Measurements from ENCODE around the gene CHCHD1.

DNA sequence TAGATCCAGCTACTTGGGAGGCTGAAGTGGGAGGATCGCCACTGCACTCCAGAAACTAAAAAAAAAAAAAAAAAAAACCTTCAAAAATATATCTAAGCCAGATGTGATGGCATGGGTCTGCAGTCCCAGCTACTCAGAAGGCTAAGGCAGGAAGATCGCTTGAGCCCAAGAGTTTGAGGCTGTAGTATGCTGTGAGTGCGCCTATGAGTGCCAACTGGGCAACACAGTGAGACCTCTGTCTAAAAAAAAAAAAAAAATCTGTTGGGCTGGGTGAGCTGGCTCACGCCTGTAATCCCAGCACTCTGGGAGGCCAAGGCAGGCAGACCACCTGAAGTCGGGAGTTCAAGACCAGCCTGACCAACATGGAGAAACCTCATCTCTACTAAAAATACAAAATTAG is 2.8 kb upstream of the CHCHD1 start:
- TF ChIP-seq, protein P1, sequence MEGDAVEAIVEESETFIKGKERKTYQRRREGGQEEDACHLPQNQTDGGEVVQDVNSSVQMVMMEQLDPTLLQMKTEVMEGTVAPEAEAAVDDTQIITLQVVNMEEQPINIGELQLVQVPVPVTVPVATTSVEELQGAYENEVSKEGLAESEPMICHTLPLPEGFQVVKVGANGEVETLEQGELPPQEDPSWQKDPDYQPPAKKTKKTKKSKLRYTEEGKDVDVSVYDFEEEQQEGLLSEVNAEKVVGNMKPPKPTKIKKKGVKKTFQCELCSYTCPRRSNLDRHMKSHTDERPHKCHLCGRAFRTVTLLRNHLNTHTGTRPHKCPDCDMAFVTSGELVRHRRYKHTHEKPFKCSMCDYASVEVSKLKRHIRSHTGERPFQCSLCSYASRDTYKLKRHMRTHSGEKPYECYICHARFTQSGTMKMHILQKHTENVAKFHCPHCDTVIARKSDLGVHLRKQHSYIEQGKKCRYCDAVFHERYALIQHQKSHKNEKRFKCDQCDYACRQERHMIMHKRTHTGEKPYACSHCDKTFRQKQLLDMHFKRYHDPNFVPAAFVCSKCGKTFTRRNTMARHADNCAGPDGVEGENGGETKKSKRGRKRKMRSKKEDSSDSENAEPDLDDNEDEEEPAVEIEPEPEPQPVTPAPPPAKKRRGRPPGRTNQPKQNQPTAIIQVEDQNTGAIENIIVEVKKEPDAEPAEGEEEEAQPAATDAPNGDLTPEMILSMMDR (IDR thresholded peaks at IDR 0.05 in 2 of 3, conservative IDR thresholded peaks at IDR 0.05 in 1 of 3; ENCODE audit: borderline replicate concordance in 1 of 3, insufficient read depth in 1 of 3, low read depth in 2 of 3, low read length in 2 of 3): no peak
- TF ChIP-seq, protein P2, sequence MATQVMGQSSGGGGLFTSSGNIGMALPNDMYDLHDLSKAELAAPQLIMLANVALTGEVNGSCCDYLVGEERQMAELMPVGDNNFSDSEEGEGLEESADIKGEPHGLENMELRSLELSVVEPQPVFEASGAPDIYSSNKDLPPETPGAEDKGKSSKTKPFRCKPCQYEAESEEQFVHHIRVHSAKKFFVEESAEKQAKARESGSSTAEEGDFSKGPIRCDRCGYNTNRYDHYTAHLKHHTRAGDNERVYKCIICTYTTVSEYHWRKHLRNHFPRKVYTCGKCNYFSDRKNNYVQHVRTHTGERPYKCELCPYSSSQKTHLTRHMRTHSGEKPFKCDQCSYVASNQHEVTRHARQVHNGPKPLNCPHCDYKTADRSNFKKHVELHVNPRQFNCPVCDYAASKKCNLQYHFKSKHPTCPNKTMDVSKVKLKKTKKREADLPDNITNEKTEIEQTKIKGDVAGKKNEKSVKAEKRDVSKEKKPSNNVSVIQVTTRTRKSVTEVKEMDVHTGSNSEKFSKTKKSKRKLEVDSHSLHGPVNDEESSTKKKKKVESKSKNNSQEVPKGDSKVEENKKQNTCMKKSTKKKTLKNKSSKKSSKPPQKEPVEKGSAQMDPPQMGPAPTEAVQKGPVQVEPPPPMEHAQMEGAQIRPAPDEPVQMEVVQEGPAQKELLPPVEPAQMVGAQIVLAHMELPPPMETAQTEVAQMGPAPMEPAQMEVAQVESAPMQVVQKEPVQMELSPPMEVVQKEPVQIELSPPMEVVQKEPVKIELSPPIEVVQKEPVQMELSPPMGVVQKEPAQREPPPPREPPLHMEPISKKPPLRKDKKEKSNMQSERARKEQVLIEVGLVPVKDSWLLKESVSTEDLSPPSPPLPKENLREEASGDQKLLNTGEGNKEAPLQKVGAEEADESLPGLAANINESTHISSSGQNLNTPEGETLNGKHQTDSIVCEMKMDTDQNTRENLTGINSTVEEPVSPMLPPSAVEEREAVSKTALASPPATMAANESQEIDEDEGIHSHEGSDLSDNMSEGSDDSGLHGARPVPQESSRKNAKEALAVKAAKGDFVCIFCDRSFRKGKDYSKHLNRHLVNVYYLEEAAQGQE (IDR thresholded peaks at IDR 0.05; ENCODE audit: low read depth): no peak
- no peak for TF ChIP-seq SIN3A (IDR thresholded peaks at IDR 0.05; ENCODE audit: low read depth)
